Measurements from ENCODE around the gene ADCY4.

Gene ADCY4

GRCh38 chr14:24331731-24332267 is 3.1 kb downstream of the ADCY4 start:
- TF ChIP-seq, protein P1, sequence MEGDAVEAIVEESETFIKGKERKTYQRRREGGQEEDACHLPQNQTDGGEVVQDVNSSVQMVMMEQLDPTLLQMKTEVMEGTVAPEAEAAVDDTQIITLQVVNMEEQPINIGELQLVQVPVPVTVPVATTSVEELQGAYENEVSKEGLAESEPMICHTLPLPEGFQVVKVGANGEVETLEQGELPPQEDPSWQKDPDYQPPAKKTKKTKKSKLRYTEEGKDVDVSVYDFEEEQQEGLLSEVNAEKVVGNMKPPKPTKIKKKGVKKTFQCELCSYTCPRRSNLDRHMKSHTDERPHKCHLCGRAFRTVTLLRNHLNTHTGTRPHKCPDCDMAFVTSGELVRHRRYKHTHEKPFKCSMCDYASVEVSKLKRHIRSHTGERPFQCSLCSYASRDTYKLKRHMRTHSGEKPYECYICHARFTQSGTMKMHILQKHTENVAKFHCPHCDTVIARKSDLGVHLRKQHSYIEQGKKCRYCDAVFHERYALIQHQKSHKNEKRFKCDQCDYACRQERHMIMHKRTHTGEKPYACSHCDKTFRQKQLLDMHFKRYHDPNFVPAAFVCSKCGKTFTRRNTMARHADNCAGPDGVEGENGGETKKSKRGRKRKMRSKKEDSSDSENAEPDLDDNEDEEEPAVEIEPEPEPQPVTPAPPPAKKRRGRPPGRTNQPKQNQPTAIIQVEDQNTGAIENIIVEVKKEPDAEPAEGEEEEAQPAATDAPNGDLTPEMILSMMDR (IDR thresholded peaks at IDR 0.05): no peak

- TF ChIP-seq, protein P1 (IDR thresholded peaks at IDR 0.05): no peak
These were observed 3.7 kb downstream of the ADCY4 start for GRCh38 chr14:24330973-24331674.

DNA sequence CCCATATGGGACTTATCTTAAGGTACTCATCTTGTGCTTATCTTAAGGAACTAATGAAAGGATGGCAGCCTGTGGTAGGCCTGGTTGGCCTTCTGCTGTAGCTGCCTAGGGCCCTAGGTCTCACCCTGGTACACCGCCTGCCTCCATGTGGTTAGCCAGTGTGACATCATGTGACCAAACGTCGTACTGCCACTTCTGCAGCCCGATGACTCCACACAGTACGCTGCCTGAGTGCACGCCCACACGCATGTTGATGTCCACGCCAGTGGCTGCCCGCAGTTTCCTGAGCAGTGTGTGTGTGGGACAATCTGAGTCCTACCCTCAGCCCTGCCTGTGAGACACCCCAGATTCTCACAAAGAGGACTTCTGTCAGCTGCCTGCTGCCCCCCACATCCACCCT is 5.1 kb downstream of the ADCY4 start:
- TF ChIP-seq, protein P1 (IDR thresholded peaks at IDR 0.05): no peak

GRCh38 chr14:24329073-24329663 is 5.7 kb downstream of the ADCY4 start:
- TF ChIP-seq, protein P1 (IDR thresholded peaks at IDR 0.05): no peak

DNA sequence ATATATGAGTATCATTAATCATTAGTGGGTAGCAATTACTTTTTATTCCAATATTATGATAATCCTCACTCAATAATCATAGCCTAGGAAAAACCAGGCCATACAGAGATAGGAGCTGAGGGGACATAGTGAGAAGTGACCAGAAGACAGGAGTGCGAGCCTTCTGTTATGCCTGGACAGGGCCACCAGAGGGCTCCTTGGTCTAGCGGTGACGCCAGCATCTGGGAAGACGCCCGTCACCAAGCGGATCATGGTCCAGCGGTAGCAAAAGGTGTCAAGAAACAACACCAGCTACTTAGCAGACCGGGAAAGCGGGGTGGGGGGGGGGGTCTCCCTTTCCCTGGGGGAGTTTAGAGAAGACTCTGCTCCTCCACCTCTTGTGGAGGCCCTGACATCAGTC is 7.0 kb downstream of the ADCY4 start:
- TF ChIP-seq, protein P1 (IDR thresholded peaks at IDR 0.05): peak; percentile 66

- TF ChIP-seq, protein P1 (IDR thresholded peaks at IDR 0.05): no peak
These were observed 7.6 kb downstream of the ADCY4 start for GRCh38 chr14:24327303-24327702.

GRCh38 chr14:24325963-24326362 is 8.9 kb downstream of the ADCY4 start:
- TF ChIP-seq, protein P1 (IDR thresholded peaks at IDR 0.05): no peak

All from LNCAP (cell line).